ENCODE data around the gene FZD1.

Gene FZD1

GRCh38 chr7:91264046-91264923 lies at the start of gene FZD1:
Gene FZD1, plus strand, starts transcription at chr7:91264433. Its CDS starts 448 bp downstream, at chr7:91264881.
- DNase-seq, result peak; percentile 91

DNA sequence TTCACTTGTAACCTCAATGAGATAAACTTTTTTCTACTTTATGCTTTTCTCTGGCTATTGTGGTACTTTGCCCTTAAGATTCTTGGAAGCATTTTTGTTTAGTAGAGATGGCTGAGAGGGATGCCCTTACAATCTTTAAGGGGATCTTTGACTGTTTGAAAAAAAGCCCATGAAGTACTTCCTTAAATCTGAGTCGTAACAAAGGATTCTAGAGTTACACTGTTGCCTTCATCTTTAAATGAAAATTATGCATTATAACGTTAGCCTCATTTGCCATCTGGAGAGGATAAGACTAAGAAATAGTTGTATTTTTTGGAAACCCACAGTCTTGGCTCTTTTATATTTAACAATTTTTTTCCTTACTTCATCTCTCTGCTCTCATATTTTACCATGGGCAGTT lies 37.8 kb upstream of the FZD1 start:
- DNase-seq, result no peak

GRCh38 chr7:91228327-91228726 lies 35.9 kb upstream of the FZD1 start:
- DNase-seq, result no peak

DNA sequence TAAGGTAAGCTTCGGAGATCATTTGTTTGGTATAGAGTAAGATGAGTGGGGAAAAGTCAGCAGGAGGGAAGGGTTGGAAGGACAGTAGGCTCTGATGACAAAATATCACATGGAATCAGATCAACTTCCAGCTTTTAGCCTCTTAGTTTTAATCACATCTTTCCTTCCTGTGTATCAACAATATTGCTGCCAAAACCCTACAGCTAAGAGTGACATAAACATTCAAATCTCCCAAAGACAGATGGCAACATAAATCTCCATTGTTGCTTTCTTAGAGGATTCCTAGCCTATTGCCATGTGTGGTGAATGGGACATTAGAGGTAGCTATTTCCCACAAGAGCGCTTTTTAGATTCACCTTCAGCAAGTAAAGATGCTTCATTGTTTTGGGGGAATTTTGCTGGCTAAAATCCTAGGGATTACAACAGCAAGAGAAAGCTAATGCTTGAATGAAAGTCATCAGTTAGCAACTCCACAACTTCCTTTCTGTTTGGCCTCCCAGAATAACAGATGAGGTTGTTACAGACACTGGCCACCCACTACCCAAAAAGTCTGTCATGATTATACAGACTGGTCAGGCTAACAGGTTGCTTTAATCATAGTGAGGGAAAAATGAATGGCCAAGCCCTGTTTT lies 35.2 kb upstream of the FZD1 start:
- DNase-seq, result no peak

DNA sequence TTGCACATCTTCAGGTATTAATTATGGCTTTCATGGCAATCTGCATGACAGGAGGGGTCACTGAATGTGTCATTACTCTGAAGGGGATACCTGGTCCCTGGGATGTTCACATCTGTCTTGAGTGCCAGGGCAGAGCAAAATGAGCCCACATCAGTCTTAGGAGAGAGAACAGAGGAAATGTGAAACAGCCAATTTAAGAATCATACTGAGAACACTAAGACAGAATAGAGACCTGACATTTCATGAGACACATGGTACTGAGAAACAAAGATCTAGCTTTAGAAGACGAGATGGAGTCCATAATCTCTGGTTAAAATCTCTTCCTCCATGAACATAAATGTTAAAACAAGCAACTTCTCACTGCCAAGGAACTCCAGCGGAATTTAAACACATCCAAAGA lies 34.1 kb upstream of the FZD1 start:
- DNase-seq, result no peak

- DNase-seq, result no peak
Measured at GRCh38 chr7:91230503-91230902, 33.7 kb upstream of the FZD1 start.

GRCh38 chr7:91233212-91233611 lies 31.0 kb upstream of the FZD1 start:
- no peak for DNase-seq

GRCh38 chr7:91235211-91235832 lies 28.9 kb upstream of the FZD1 start:
- no peak for DNase-seq

- DNase-seq, result no peak
Measured at GRCh38 chr7:91239171-91239604, 25.0 kb upstream of the FZD1 start.

GRCh38 chr7:91239772-91240171 lies 24.5 kb upstream of the FZD1 start:
- DNase-seq, result no peak

DNA sequence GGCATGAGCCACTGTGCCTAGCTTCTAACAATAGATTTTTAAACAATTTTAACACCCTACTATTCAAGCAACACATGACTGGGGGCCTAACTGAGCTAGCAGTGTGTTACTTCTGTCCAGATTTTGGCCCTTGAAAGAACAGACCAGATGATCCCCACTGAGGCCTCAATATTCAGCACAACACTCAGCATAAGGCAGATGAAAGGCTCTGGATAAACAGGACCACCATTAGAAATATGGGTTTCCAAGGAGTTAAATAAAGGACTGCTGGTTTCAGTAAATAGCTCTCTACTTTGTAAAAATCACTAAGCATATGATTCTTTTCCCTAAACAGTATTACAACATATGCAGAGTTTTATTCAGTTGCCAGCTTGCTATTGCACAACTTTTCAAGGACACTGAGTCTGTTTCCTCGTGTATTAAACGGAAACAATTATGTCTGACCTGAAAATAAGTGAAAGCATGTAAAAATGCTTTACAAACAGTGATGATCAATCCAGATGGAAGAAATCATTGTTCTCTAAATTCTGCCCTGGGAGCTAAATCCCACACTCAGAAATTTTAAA lies 23.8 kb upstream of the FZD1 start:
- no peak for DNase-seq

DNA sequence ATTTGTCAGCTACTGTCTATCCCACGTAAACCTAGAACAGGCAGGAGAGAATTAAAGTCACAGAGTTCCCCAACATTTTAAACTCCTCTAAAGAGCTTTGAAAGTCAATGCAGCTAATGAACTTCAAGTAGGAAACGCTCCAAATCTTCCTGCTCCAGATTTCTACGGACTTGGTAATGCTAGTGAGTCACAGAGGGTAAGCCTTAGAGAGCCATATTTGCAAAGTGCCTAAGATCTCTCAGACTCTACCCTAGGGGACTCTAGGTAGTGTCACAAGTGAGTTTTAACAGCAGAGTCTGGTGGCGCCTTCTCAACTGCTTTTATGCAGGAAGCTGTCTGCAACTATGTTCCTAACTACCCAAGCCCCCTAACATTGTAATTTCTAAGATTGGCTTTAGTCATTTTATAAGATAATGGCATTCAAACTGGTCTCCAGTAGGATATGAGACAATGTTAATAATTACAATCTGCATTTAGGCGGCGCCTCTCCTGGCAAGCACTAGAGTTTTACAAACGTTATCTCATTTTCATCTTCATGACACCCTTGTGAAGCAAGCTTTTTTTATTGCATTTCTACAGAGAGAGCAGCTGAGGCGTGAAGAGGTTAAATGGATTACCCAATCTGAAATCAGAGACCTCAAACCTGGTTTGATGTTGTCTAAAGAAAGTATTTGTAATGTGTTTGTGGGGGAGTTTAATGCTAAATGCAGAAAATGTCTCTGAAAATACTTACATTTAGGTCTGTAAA lies 22.0 kb upstream of the FZD1 start:
- no peak for DNase-seq

GRCh38 chr7:91243591-91244301 lies 20.5 kb upstream of the FZD1 start:
- DNase-seq, result no peak

- DNase-seq, result no peak
Measured at GRCh38 chr7:91247500-91247899, 16.7 kb upstream of the FZD1 start.

GRCh38 chr7:91248996-91249395 lies 15.2 kb upstream of the FZD1 start:
- DNase-seq, result no peak

DNA sequence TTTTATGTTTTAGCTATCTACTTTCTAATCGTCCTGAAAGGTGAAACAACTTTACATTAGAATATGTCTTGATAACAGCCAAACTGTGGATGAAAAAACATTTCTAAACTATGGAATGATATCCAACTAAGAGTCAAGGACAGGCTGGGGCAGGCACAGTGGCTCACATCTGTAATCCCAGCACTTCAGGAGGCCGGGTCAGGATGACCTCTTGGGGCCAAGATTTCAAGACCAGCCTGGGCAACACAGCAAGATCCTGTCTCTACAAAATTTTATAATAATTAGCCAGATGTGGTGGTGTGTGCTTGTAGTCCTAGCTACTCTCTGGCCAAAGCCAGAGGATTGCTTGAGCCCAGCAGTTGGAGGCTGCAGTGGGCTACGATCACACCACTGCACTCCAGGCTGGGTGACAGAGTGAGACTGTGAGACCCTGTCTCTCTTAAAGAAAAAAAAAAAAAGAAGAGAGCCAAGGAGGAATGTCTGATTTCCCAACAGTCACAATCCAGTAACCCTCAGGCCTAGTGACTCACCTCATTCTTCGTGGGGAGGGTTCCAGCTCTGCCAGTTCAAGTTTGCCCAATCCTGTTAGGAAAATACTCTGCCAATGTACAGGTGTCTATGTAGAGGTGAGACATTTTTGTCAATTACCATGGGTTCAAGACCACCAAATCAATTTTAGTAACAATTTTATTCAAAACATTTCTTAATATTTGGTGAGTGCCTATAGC lies 14.6 kb upstream of the FZD1 start:
- DNase-seq, result no peak

DNA sequence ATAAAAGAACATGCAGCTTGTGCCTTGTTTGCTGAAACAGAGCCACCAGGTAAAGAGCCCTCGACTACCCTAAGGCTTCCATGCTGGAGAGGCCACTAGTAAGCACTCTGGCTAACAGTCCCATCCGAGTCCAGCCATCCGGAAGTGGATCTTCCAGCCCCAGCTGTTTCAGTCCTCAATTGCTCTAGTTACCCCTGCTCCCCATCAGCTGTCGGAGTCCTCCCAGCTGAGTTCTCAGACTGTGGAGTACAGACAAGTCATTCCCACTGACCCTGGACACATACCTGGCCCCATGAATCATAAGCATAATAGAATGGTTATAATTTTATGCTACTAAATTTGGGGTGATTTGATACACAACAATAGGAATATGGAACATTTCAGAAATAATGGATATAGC lies 13.5 kb upstream of the FZD1 start:
- no peak for DNase-seq

- DNase-seq, result no peak
Measured at GRCh38 chr7:91251877-91252276, 12.4 kb upstream of the FZD1 start.

- DNase-seq, result no peak
Measured at GRCh38 chr7:91263384-91264045, 718 bp upstream of the FZD1 start.

DNA sequence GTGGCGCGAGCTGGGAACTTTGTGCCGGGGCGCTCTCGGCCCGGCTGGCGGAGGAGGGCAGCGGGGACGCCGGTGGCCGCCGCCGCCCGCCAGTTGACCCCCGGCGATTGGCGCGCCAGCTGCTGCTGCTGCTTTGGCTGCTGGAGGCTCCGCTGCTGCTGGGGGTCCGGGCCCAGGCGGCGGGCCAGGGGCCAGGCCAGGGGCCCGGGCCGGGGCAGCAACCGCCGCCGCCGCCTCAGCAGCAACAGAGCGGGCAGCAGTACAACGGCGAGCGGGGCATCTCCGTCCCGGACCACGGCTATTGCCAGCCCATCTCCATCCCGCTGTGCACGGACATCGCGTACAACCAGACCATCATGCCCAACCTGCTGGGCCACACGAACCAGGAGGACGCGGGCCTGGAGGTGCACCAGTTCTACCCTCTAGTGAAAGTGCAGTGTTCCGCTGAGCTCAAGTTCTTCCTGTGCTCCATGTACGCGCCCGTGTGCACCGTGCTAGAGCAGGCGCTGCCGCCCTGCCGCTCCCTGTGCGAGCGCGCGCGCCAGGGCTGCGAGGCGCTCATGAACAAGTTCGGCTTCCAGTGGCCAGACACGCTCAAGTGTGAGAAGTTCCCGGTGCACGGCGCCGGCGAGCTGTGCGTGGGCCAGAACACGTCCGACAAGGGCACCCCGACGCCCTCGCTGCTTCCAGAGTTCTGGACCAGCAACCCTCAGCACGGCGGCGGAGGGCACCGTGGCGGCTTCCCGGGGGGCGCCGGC lies 870 bp downstream of the FZD1 start:
- DNase-seq, result no peak
